Skeletal muscle satellite cell (primary cell): ENCODE measurements around the gene CEP350.

ENCODE experiments used
- H3K27me3 ChIP-seq: 2 replicates; pipeline ENCODE4 v1.7.0; 2013; ENCODE audit warnings: low read length; ENCODE audit not compliant: control insufficient read depth, insufficient read depth
- H3K36me3 ChIP-seq: 2 replicates; pipeline ENCODE4 v1.7.0; 2013; ENCODE audit warnings: mild to moderate bottlenecking, control low read depth, low read length; ENCODE audit not compliant: insufficient read depth
- H3K4me1 ChIP-seq: 2 replicates; pipeline ENCODE4 v1.7.0; 2013; ENCODE audit warnings: low read length; ENCODE audit not compliant: control insufficient read depth, insufficient read depth
- H3K4me2 ChIP-seq: 2 replicates; pipeline ENCODE4 v1.7.0; 2013; ENCODE audit warnings: mild to moderate bottlenecking, low read length
- H3K4me3 ChIP-seq: 2 replicates; pipeline ENCODE4 v1.7.0; 2013; ENCODE audit warnings: low read length
- H3K9ac ChIP-seq: 2 replicates; pipeline ENCODE4 v1.7.0; 2013; ENCODE audit warnings: mild to moderate bottlenecking, low read depth, low read length, moderate library complexity
- H3K9me3 ChIP-seq: replicated peaks from 2 replicates; pipeline ENCODE4 v1.7.0; 2013; ENCODE audit warnings: mild to moderate bottlenecking, control low read depth, low read length

CEP350 gene

GRCh38 chr1:180154325-180155181 is 199.9 kb downstream of the CEP350 start, which contains the start of gene QSOX1:
QSOX1 (plus strand) TSS chr1:180154869; CDS start chr1:180154908, 39 bp downstream.
- H3K4me3 ChIP-seq = peak within 1 kb of the TSS; percentile 82
- H3K9ac ChIP-seq = peak within 1 kb of the TSS; percentile 93
- H3K4me1 ChIP-seq = peaks cover 51% of the 10 kb centered on the region
- H3K4me2 ChIP-seq = peak within 1 kb of the TSS; percentile 98
- no peaks in the 10 kb centered on the region for H3K36me3 ChIP-seq
- H3K27me3 ChIP-seq = no peaks in the 10 kb centered on the region
- H3K9me3 ChIP-seq = no peaks in the 10 kb centered on the region

GRCh38 chr1:180155182-180155682 is 200.6 kb downstream of the CEP350 start:
- H3K9ac ChIP-seq = peak overlapping the region; percentile 81
- no peaks in the 10 kb centered on the region for H3K9me3 ChIP-seq
- peak overlapping the region; percentile 82 for H3K4me3 ChIP-seq
- H3K4me2 ChIP-seq = peak overlapping the region; percentile 95
- H3K36me3 ChIP-seq = no peaks in the 10 kb centered on the region
- peaks cover 51% of the 10 kb centered on the region for H3K4me1 ChIP-seq
- H3K27me3 ChIP-seq = no peaks in the 10 kb centered on the region

- H3K4me3 ChIP-seq = peak overlapping the region; percentile 82
- peak overlapping the region; percentile 81 for H3K9ac ChIP-seq
- H3K9me3 ChIP-seq = no peaks in the 10 kb centered on the region
- H3K4me2 ChIP-seq = peak overlapping the region; percentile 95
- H3K27me3 ChIP-seq = no peaks in the 10 kb centered on the region
- H3K36me3 ChIP-seq = no peaks in the 10 kb centered on the region
- H3K4me1 ChIP-seq = peaks cover 42% of the 10 kb centered on the region
Measured at GRCh38 chr1:180156201-180156600, 201.6 kb downstream of the CEP350 start.

- H3K4me3 ChIP-seq = peak overlapping the region; percentile 82
- no peaks in the 10 kb centered on the region for H3K36me3 ChIP-seq
- H3K4me2 ChIP-seq = peak overlapping the region; percentile 95
- H3K9ac ChIP-seq = peak overlapping the region; percentile 81
- H3K27me3 ChIP-seq = no peaks in the 10 kb centered on the region
- no peaks in the 10 kb centered on the region for H3K9me3 ChIP-seq
- H3K4me1 ChIP-seq = peaks cover 39% of the 10 kb centered on the region
Measured at GRCh38 chr1:180156631-180157091, 202.1 kb downstream of the CEP350 start.

- H3K9ac ChIP-seq = peak overlapping the region; percentile 24
- peak overlapping the region; percentile 95 for H3K4me2 ChIP-seq
- H3K4me1 ChIP-seq = peaks cover 34% of the 10 kb centered on the region
- H3K9me3 ChIP-seq = no peaks in the 10 kb centered on the region
- H3K36me3 ChIP-seq = no peaks in the 10 kb centered on the region
- H3K4me3 ChIP-seq = peak overlapping the region; percentile 82
- no peaks in the 10 kb centered on the region for H3K27me3 ChIP-seq
Measured at GRCh38 chr1:180157108-180157507, 202.5 kb downstream of the CEP350 start.

GRCh38 chr1:180157576-180158057 is 203.0 kb downstream of the CEP350 start:
- H3K9ac ChIP-seq = peak overlapping the region; percentile 24
- H3K4me3 ChIP-seq = peak overlapping the region; percentile 82
- peaks cover 30% of the 10 kb centered on the region for H3K4me1 ChIP-seq

GRCh38 chr1:180158149-180159147 is 203.8 kb downstream of the CEP350 start:
- peak overlapping the region; percentile 95 for H3K4me2 ChIP-seq
- H3K4me1 ChIP-seq = peaks cover 30% of the 10 kb centered on the region
- H3K4me3 ChIP-seq = no peak overlapping the region
- H3K9ac ChIP-seq = no peak overlapping the region
- no peaks in the 10 kb centered on the region for H3K9me3 ChIP-seq
- no peaks in the 10 kb centered on the region for H3K27me3 ChIP-seq
- H3K36me3 ChIP-seq = no peaks in the 10 kb centered on the region

More at GRCh38 chr1:180157576-180158057, 203.0 kb downstream of the CEP350 start:
- Histone ChIP-seq H3K36me3 (no peaks in the 10 kb centered on the region), H3K9me3 (no peaks in the 10 kb centered on the region), H3K4me2 (peak overlapping the region; percentile 95), H3K27me3 (no peaks in the 10 kb centered on the region)

- no peaks in the 10 kb centered on the region for H3K9me3 ChIP-seq
- no peak overlapping the region for H3K4me3 ChIP-seq
- H3K36me3 ChIP-seq = no peaks in the 10 kb centered on the region
- H3K4me1 ChIP-seq = peaks cover 22% of the 10 kb centered on the region
- H3K27me3 ChIP-seq = no peaks in the 10 kb centered on the region
- no peak overlapping the region for H3K9ac ChIP-seq
- no peak overlapping the region for H3K4me2 ChIP-seq
Measured at GRCh38 chr1:180160357-180160756, 205.7 kb downstream of the CEP350 start.

GRCh38 chr1:180163041-180163440 is 208.4 kb downstream of the CEP350 start:
- Histone ChIP-seq H3K27me3 (no peaks in the 10 kb centered on the region), H3K4me3 (no peak overlapping the region), H3K9me3 (no peaks in the 10 kb centered on the region), H3K4me2 (no peak overlapping the region), H3K4me1 (peaks cover under 1% of the 10 kb centered on the region), H3K9ac (no peak overlapping the region), H3K36me3 (peaks cover 10% of the 10 kb centered on the region)
